PFSK-1 (cell line): Measurements from ENCODE around the gene PDHA1.

Experiments used
- POLR2AphosphoS5 ChIP-seq: IDR thresholded peaks from 2 replicates; pipeline ENCODE4 v1.6.1; 2012; ENCODE audit warnings: low read depth, mild to moderate bottlenecking, control low read depth, low read length, moderate library complexity
- TAF1 ChIP-seq: IDR thresholded peaks from 2 replicates; pipeline ENCODE4 v1.6.1; 2012; ENCODE audit warnings: low read length, control low read depth, borderline replicate concordance; ENCODE audit not compliant: insufficient read depth
- TF ChIP-seq, protein P1 (sequence below), 2 experiments: IDR thresholded peaks; 2 replicates each; pipeline versions ENCODE4 v1.6.1 to v1.8.0; 2011 to 2012; ENCODE audit warnings: low read depth in 2 of 2, low read length in 2 of 2, control low read depth in 1 of 2, inconsistent platforms in 1 of 2, mild to moderate bottlenecking in 1 of 2, moderate library complexity in 1 of 2; ENCODE audit not compliant: insufficient read depth in 1 of 2

DNA sequence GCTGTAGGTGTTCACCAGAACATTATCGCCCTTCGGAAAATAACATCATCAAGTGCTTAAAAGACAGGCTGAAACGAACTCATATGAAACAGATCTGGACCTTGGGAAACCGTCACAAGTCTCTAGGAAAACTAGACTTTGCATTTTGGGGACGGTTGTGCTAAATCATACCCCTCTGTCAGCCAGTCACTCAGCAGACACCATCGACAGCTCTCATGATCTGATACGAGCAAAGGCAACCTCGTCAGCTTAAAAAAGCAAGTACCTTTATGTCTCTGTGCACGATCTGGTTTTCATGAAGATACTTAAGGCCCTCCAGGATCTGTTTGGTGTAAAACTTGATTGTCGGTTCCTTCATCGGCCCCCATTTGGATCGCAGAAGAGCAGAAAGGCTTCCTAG is 48.4 kb downstream of the PDHA1 start:
- TF ChIP-seq POLR2AphosphoS5 (no peak), TAF1 (no peak)
- TF ChIP-seq, protein P1, sequence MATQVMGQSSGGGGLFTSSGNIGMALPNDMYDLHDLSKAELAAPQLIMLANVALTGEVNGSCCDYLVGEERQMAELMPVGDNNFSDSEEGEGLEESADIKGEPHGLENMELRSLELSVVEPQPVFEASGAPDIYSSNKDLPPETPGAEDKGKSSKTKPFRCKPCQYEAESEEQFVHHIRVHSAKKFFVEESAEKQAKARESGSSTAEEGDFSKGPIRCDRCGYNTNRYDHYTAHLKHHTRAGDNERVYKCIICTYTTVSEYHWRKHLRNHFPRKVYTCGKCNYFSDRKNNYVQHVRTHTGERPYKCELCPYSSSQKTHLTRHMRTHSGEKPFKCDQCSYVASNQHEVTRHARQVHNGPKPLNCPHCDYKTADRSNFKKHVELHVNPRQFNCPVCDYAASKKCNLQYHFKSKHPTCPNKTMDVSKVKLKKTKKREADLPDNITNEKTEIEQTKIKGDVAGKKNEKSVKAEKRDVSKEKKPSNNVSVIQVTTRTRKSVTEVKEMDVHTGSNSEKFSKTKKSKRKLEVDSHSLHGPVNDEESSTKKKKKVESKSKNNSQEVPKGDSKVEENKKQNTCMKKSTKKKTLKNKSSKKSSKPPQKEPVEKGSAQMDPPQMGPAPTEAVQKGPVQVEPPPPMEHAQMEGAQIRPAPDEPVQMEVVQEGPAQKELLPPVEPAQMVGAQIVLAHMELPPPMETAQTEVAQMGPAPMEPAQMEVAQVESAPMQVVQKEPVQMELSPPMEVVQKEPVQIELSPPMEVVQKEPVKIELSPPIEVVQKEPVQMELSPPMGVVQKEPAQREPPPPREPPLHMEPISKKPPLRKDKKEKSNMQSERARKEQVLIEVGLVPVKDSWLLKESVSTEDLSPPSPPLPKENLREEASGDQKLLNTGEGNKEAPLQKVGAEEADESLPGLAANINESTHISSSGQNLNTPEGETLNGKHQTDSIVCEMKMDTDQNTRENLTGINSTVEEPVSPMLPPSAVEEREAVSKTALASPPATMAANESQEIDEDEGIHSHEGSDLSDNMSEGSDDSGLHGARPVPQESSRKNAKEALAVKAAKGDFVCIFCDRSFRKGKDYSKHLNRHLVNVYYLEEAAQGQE (IDR thresholded peaks at IDR 0.05; ENCODE audit: insufficient read depth in 1 of 2, low read depth in 2 of 2, low read length in 2 of 2) = no peak
